Cardiac muscle cell (in vitro differentiated cells and primary cell): ENCODE results near the gene NONO. TPM values are rescaled to one million over a fixed set of nuclear protein-coding genes. Genes with fewer than 3 reads are reported as not detected.
"Not testable (repeated sequence)": the region's sequence is repeated elsewhere in the genome, so short reads cannot be mapped to it uniquely, and the experiment has no call there.

Source experiments
- DNase-seq, 2 donors: peaks; one replicate each; pipeline versions ENCODE4 v3.0.0 to v3.0.0-alpha.2; 2010 to 2017; ENCODE audit warnings: low read depth in 1 of 2, low spot score in 1 of 2
- H3K27ac ChIP-seq: fragments of 200-600 bp; sonication (generic); 2 replicates; pipeline ENCODE4 v1.5.1; 2016
- H3K27me3 ChIP-seq: fragments of 200-600 bp; sonication (generic); 2 replicates; pipeline ENCODE4 v1.6.0; 2016; ENCODE audit warnings: control low read depth
- H3K36me3 ChIP-seq: fragments of 200-600 bp; sonication (generic); 2 replicates; pipeline ENCODE4 v1.5.1; 2016; ENCODE audit warnings: control low read depth
- H3K4me1 ChIP-seq: fragments of 200-600 bp; sonication (generic); 2 replicates; pipeline ENCODE4 v1.8.1; 2017; ENCODE audit warnings: low read depth, mild to moderate bottlenecking, mixed run types
- H3K4me3 ChIP-seq: fragments of 200-600 bp; sonication (generic); 2 replicates; pipeline ENCODE4 v1.5.1; 2016; ENCODE audit warnings: mild to moderate bottlenecking
- H3K9me3 ChIP-seq: fragments of 200-600 bp; sonication (generic); 2 replicates; pipeline ENCODE4 v1.5.1; 2017; ENCODE audit warnings: low read depth, mild to moderate bottlenecking, control low read depth
- CTCF ChIP-seq: IDR thresholded peaks from 2 replicates; pipeline ENCODE4 v1.5.1; 2012; ENCODE audit warnings: low read depth, mild to moderate bottlenecking, low read length
- polyA plus RNA-seq: library from polyadenylated mRNA; unstranded; fragments of >200 nt; fragmentation: Nextera tagmentation; extraction: Ambion mirVana; gene quantifications from 2 replicates; pipeline ENCODE4 v1.2.1, GENCODE V29; 2016
- total RNA-seq: library from RNA; depleted of rRNA; stranded (reverse); fragments of >200 nt; gene quantifications from 2 replicates; pipeline ENCODE4 v1.2.3, GENCODE V29; 2016

The NONO gene
- total and polyA plus RNA-seq, 2 experiments from 2014 or later, result 278 to 770 TPM

GRCh38 chrX:71302461-71303213 is 19.2 kb downstream of the NONO start:
- peaks cover 6% of the 10 kb centered on the region for H3K4me1 ChIP-seq
- peak overlapping the region; percentile 30 for H3K4me3 ChIP-seq
- peak in 1 of 2 donors; percentile 29 for DNase-seq
- H3K27ac ChIP-seq, result peak overlapping the region; percentile 98
- no peaks in the 10 kb centered on the region for H3K9me3 ChIP-seq
- no peaks in the 10 kb centered on the region for H3K27me3 ChIP-seq
- H3K36me3 ChIP-seq, result peaks cover 11% of the 10 kb centered on the region
- TF ChIP-seq CTCF, result no peak

- Histone ChIP-seq H3K27me3 (no peaks in the 10 kb centered on the region), H3K4me1 (peaks cover 6% of the 10 kb centered on the region), H3K36me3 (peaks cover 9% of the 10 kb centered on the region), H3K9me3 (no peaks in the 10 kb centered on the region), H3K4me3 (no peak overlapping the region), H3K27ac (no peak overlapping the region)
- no peak for TF ChIP-seq CTCF
- no peak for DNase-seq
Measured at GRCh38 chrX:71304561-71304960, 21.1 kb downstream of the NONO start.

GRCh38 chrX:71315917-71316316 is 32.5 kb downstream of the NONO start:
- Histone ChIP-seq H3K27ac (peak overlapping the region; percentile 17), H3K36me3 (no peaks in the 10 kb centered on the region), H3K4me1 (no peaks in the 10 kb centered on the region), H3K4me3 (no peak overlapping the region), H3K27me3 (no peaks in the 10 kb centered on the region), H3K9me3 (no peaks in the 10 kb centered on the region)
- peak in 1 of 2 donors; percentile 62 for DNase-seq
- TF ChIP-seq CTCF, result no peak

GRCh38 chrX:71316959-71317358 is 33.5 kb downstream of the NONO start:
- not testable (repeated sequence) for H3K36me3 ChIP-seq, H3K4me1 ChIP-seq, H3K27ac ChIP-seq, H3K27me3 ChIP-seq, H3K9me3 ChIP-seq, H3K4me3 ChIP-seq
- peak in 1 of 2 donors; percentile 25 for DNase-seq

GRCh38 chrX:71320126-71320525 is 36.7 kb downstream of the NONO start:
- DNase-seq, result no peak
- Histone ChIP-seq H3K36me3 (no peaks in the 10 kb centered on the region), H3K4me3 (no peak overlapping the region), H3K27ac (no peak overlapping the region), H3K9me3 (no peaks in the 10 kb centered on the region), H3K27me3 (no peaks in the 10 kb centered on the region), H3K4me1 (no peaks in the 10 kb centered on the region)
- TF ChIP-seq CTCF, result no peak

- no peak for DNase-seq
- Histone ChIP-seq H3K4me1 (no peaks in the 10 kb centered on the region), H3K27me3 (no peaks in the 10 kb centered on the region), H3K4me3 (no peak overlapping the region), H3K27ac (no peak overlapping the region), H3K9me3 (no peaks in the 10 kb centered on the region), H3K36me3 (no peaks in the 10 kb centered on the region)
- no peak for TF ChIP-seq CTCF
Measured at GRCh38 chrX:71321731-71322130, 38.3 kb downstream of the NONO start.

GRCh38 chrX:71324452-71324851 is 41.0 kb downstream of the NONO start:
- H3K36me3 ChIP-seq, H3K27me3 ChIP-seq, H3K27ac ChIP-seq, H3K4me1 ChIP-seq, H3K4me3 ChIP-seq, DNase-seq, H3K9me3 ChIP-seq: not testable (repeated sequence)
